WTC11 (cell line): ENCODE results near the gene ANKRA2. TPM values are rescaled to one million over a fixed set of nuclear protein-coding genes. Genes with fewer than 3 reads are reported as not detected.

ENCODE experiments used
- ATAC-seq: fragments of 200-7000 bp; cut with Tn5 transposase; 2 replicates; pipeline ENCODE4 v1.10.0; 2021; ENCODE audit warnings: mild to moderate bottlenecking, moderate library complexity
- CTCF ChIA-PET: fragments of 300-600 bp; sonication (Branson Sonifier 250); formaldehyde crosslinking; loops from one replicate; lab custom pipeline; 2021; ENCODE audit warnings: antibody characterized with exemption; lab: Charles Lee
- POLR2A ChIA-PET: fragments of 350-600 bp; sonication (Branson Sonifier 250); formaldehyde crosslinking; loops from one replicate; lab custom pipeline; 2021; ENCODE audit warnings: antibody characterized with exemption; lab: Charles Lee
- DNase-seq: peaks from one replicate; pipeline ENCODE4 v3.0.0; 2021; ENCODE audit warnings: low spot score
- H3K27ac Mint-ChIP-seq: 2 replicates; pipeline ENCODE4 v1.8.0; 2021; ENCODE audit warnings: mixed read lengths
- H3K27me3 Mint-ChIP-seq: 2 replicates; pipeline ENCODE4 v1.8.0; 2021; ENCODE audit warnings: low read depth, mild to moderate bottlenecking, moderate library complexity, mixed read lengths
- H3K36me3 Mint-ChIP-seq: 2 replicates; pipeline ENCODE4 v1.8.0; 2021; ENCODE audit warnings: mixed read lengths
- H3K4me1 Mint-ChIP-seq: 2 replicates; pipeline ENCODE4 v1.8.0; 2022; ENCODE audit warnings: mixed read lengths
- H3K4me3 Mint-ChIP-seq: 2 replicates; pipeline ENCODE4 v1.8.0; 2021; ENCODE audit warnings: mild to moderate bottlenecking, moderate library complexity, mixed read lengths
- H3K9me3 Mint-ChIP-seq: 2 replicates; pipeline ENCODE4 v1.8.0; 2021; ENCODE audit warnings: mixed read lengths
- AFF4 ChIP-seq: sonication (generic); formaldehyde crosslinking; IDR thresholded peaks from 2 replicates; pipeline ENCODE4 v1.8.1; 2023; ENCODE audit warnings: mild to moderate bottlenecking, missing genetic modification reagents, borderline replicate concordance
- CREB1 ChIP-seq: sonication (generic); formaldehyde crosslinking; IDR thresholded peaks from 2 replicates; pipeline ENCODE4 v1.8.0; 2023; ENCODE audit warnings: mild to moderate bottlenecking, missing genetic modification reagents
- GTF2I ChIP-seq: fragments of 250-450 bp; sonication (Bioruptor Pico); conservative IDR thresholded peaks from 2 replicates; pipeline ENCODE4 v1.4.0; 2021; ENCODE audit warnings: mild to moderate bottlenecking
- HMGA2 ChIP-seq: fragments of 250-450 bp; sonication (Bioruptor Pico); IDR thresholded peaks from 2 replicates; pipeline ENCODE4 v1.4.0; 2021; ENCODE audit warnings: mild to moderate bottlenecking, moderate library complexity
- HMGXB4 ChIP-seq: sonication (generic); formaldehyde crosslinking; IDR thresholded peaks from 2 replicates; pipeline ENCODE4 v1.8.1; 2023; ENCODE audit warnings: mild to moderate bottlenecking, moderate library complexity, missing genetic modification reagents
- IRF2 ChIP-seq: sonication (generic); formaldehyde crosslinking; IDR thresholded peaks from 2 replicates; pipeline ENCODE4 v1.8.0; 2022; ENCODE audit warnings: low read depth, missing genetic modification reagents, borderline replicate concordance
- JAZF1 ChIP-seq: fragments of 250-450 bp; sonication (Bioruptor Pico); IDR thresholded peaks from 2 replicates; pipeline ENCODE4 v1.9.0; 2021; ENCODE audit warnings: moderate library complexity, mild to moderate bottlenecking, inconsistent platforms
- MAX ChIP-seq: sonication (generic); formaldehyde crosslinking; IDR thresholded peaks from 2 replicates; pipeline ENCODE4 v1.8.0; 2022; ENCODE audit warnings: mild to moderate bottlenecking, missing genetic modification reagents
- NFE2L1 ChIP-seq: sonication (generic); formaldehyde crosslinking; IDR thresholded peaks from 2 replicates; pipeline ENCODE4 v1.8.1; 2023; ENCODE audit warnings: missing genetic modification reagents
- PREB ChIP-seq: sonication (generic); formaldehyde crosslinking; IDR thresholded peaks from 2 replicates; pipeline ENCODE4 v1.8.1; 2022; ENCODE audit warnings: mild to moderate bottlenecking, missing genetic modification reagents, moderate library complexity, borderline replicate concordance
- RELA ChIP-seq: sonication (generic); formaldehyde crosslinking; IDR thresholded peaks from 2 replicates; pipeline ENCODE4 v1.8.1; 2022; ENCODE audit warnings: missing genetic modification reagents, mild to moderate bottlenecking, borderline replicate concordance
- RORB ChIP-seq: fragments of 250-450 bp; sonication (Bioruptor Pico); IDR thresholded peaks from 2 replicates; pipeline ENCODE4 v1.9.0; 2021; ENCODE audit warnings: mild to moderate bottlenecking
- SOX15 ChIP-seq: fragments of 250-450 bp; sonication (Bioruptor Pico); IDR thresholded peaks from 2 replicates; pipeline ENCODE4 v1.9.0; 2021; ENCODE audit warnings: mild to moderate bottlenecking
- STAT6 ChIP-seq: sonication (generic); formaldehyde crosslinking; conservative IDR thresholded peaks from 2 replicates; pipeline ENCODE4 v1.8.1; 2023; ENCODE audit warnings: mild to moderate bottlenecking, low read depth, missing genetic modification reagents, moderate library complexity
- USF2 ChIP-seq: sonication (generic); formaldehyde crosslinking; IDR thresholded peaks from 2 replicates; pipeline ENCODE4 v1.8.1; 2023; ENCODE audit warnings: mild to moderate bottlenecking, missing genetic modification reagents, moderate library complexity
- ZNF317 ChIP-seq: sonication (generic); formaldehyde crosslinking; IDR thresholded peaks from 2 replicates; pipeline ENCODE4 v1.8.1; 2023; ENCODE audit warnings: low read depth, mild to moderate bottlenecking, moderate library complexity, missing genetic modification reagents, borderline replicate concordance
- ZNF425 ChIP-seq: fragments of 250-450 bp; sonication (Bioruptor Pico); conservative IDR thresholded peaks from 2 replicates; pipeline ENCODE4 v1.9.0; 2021; ENCODE audit warnings: mild to moderate bottlenecking
- ZSCAN18 ChIP-seq: fragments of 250-450 bp; sonication (Bioruptor Pico); IDR thresholded peaks from 2 replicates; pipeline ENCODE4 v2.1.2; 2022; ENCODE audit warnings: mild to moderate bottlenecking, moderate library complexity
- total RNA-seq: library from RNA; stranded (reverse); gene quantifications from 3 replicates; pipeline ENCODE4 v1.2.3, GENCODE V29; 2021

ANKRA2 gene
- total RNA-seq, 1 experiment from 2014 or later: 17.7 TPM

- ATAC-seq (no peak), DNase-seq (no peak)
- Mint-ChIP-seq H3K27me3 (no peaks in the 10 kb centered on the region), H3K9me3 (no peaks in the 10 kb centered on the region), H3K27ac (peak overlapping the region; percentile 65), H3K36me3 (peaks cover 35% of the 10 kb centered on the region), H3K4me1 (peaks cover 4% of the 10 kb centered on the region), H3K4me3 (no peak overlapping the region)
- TF ChIP-seq CREB1 (no peak), ZNF317 (no peak), IRF2 (CRISPR knock-in tag) (no peak), RELA (CRISPR knock-in tag) (no peak), NFE2L1 (CRISPR knock-in tag) (no peak), HMGA2 (CRISPR knock-in tag) (no peak), JAZF1 (CRISPR knock-in tag) (no peak), SOX15 (CRISPR knock-in tag) (no peak), MAX (no peak), STAT6 (CRISPR knock-in tag) (no peak), RORB (CRISPR knock-in tag) (no peak), HMGXB4 (CRISPR knock-in tag) (no peak), PREB (no peak), GTF2I (CRISPR knock-in tag) (no peak), AFF4 (no peak), USF2 (no peak), ZNF425 (CRISPR knock-in tag) (no peak), ZSCAN18 (CRISPR knock-in tag) (no peak)
- ChIA-PET POLR2A (no interaction called here), CTCF (interaction anchor here (1.0 to 1.8 kb wide), 5 partner anchors 9 to 56 kb away, joined by 4 to 7 read pairs (median 5); no protein-coding TSS in a partner anchor)
Measured at GRCh38 chr5:73507062-73507461, 58.4 kb downstream of the ANKRA2 start.
